ENCODE data around the gene DPYSL4.

The DPYSL4 gene

GRCh38 chr10:132196178-132197113 is 9.7 kb downstream of the DPYSL4 start:
- no peak for DNase-seq (ENCODE audit: low spot score)

GRCh38 chr10:132197271-132198067 is 10.7 kb downstream of the DPYSL4 start:
- DNase-seq (ENCODE audit: low spot score) = no peak

GRCh38 chr10:132198068-132198370 is 11.3 kb downstream of the DPYSL4 start:
- no peak for DNase-seq (ENCODE audit: low spot score)

GRCh38 chr10:132198381-132199181 is 11.8 kb downstream of the DPYSL4 start:
- DNase-seq (ENCODE audit: low spot score) = no peak

GRCh38 chr10:132199268-132199853 is 12.6 kb downstream of the DPYSL4 start:
- no peak for DNase-seq (ENCODE audit: low spot score)

- DNase-seq (ENCODE audit: low spot score) = no peak
These were observed 13.1 kb downstream of the DPYSL4 start for GRCh38 chr10:132199854-132200311.

- DNase-seq (ENCODE audit: low spot score) = no peak
These were observed 13.8 kb downstream of the DPYSL4 start for GRCh38 chr10:132200344-132201110.

- no peak for DNase-seq (ENCODE audit: low spot score)
These were observed 14.6 kb downstream of the DPYSL4 start for GRCh38 chr10:132201111-132201969.

- no peak for DNase-seq (ENCODE audit: low spot score)
These were observed 15.6 kb downstream of the DPYSL4 start for GRCh38 chr10:132202070-132202970.

- no peak for DNase-seq (ENCODE audit: low spot score)
These were observed 16.7 kb downstream of the DPYSL4 start for GRCh38 chr10:132203256-132204077.

GRCh38 chr10:132204078-132204780 is 17.5 kb downstream of the DPYSL4 start:
- DNase-seq (ENCODE audit: low spot score) = no peak

- no peak for DNase-seq (ENCODE audit: low spot score)
These were observed 18.2 kb downstream of the DPYSL4 start for GRCh38 chr10:132204781-132205473.

GRCh38 chr10:132205650-132206376 is 19.1 kb downstream of the DPYSL4 start:
- DNase-seq (ENCODE audit: low spot score) = no peak

GRCh38 chr10:132206377-132206745 is 19.6 kb downstream of the DPYSL4 start:
- no peak for DNase-seq (ENCODE audit: low spot score)

- DNase-seq (ENCODE audit: low spot score) = no peak
These were observed 20.2 kb downstream of the DPYSL4 start for GRCh38 chr10:132206806-132207535.
